ENCODE results near the gene ABCB1.

- TF ChIP-seq CTCF (IDR thresholded peaks at IDR 0.05; ENCODE audit: borderline replicate concordance, extremely low read depth, low read length, poor library complexity, severe bottlenecking), result no peak
- no peak for TF ChIP-seq EZH2 (IDR thresholded peaks at IDR 0.05; ENCODE audit: borderline replicate concordance, low read depth, low read length, severe bottlenecking)
Measured at GRCh38 chr7:87574630-87575029, 26.1 kb downstream of the ABCB1 start.

Data from DND-41 (cell line).